GM12892 (cell line): ENCODE data around the gene SYNDIG1.

ENCODE experiments used
- POLR2A ChIP-seq: IDR thresholded peaks from 2 replicates; pipeline ENCODE4 v1.6.1; 2011; ENCODE audit warnings: low read depth, low read length, control low read depth
- POLR2AphosphoS5 ChIP-seq: IDR thresholded peaks from 2 replicates; pipeline ENCODE4 v1.6.1; 2011; ENCODE audit warnings: low read depth, low read length, control low read depth
- TAF1 ChIP-seq: IDR thresholded peaks from 2 replicates; pipeline ENCODE4 v1.6.1; 2011; ENCODE audit warnings: low read depth, mild to moderate bottlenecking, control low read depth, low read length, borderline replicate concordance

DNA sequence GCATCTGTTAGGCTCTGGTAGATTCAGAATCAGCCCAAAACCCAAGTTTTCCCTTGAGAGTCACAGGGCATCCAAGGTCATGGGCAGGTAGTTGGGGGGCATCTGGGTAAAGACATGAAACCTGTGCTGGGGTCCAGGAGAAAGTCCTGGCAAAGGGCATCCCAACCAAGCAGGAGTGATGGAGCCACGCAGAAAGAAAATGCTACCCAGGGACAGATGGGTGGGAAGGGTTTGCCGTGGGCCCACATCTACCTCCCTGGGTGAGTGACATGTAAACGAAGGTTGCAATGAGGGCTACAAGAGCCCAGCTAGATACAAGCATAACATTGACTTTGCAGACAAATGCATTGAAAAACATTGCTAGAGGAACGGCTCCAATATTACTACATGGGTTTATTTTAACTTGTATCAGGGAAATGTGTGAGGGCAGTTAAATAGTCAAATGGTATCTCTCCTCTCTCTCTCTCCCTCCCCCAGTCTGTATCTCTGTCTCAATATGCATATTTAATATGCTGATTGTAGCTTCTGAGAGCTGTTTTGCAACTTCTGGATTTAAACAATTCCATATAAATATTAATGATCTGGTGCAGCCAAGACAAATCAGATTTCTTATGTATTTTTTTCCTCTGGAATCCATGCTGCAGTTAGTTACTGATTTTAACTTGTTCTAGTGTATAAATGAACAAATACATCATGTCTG is 135.7 kb downstream of the SYNDIG1 start:
- no peak for TF ChIP-seq POLR2AphosphoS5
- TF ChIP-seq POLR2A, result no peak
- TF ChIP-seq TAF1, result no peak
